SKM-1 treated with dmso at 0.1 percent for 144 hours (cell line): Measurements from ENCODE around the gene RAPGEF4.

Experiments
- DNase-seq: peaks from one replicate; lab custom pipeline; 2025; ENCODE audit not compliant: unreplicated experiment; lab: John Stamatoyannopoulos, UW

The RAPGEF4 gene

GRCh38 chr2:173056705-173057364 is 321.2 kb downstream of the RAPGEF4 start:
- DNase-seq = no peak

GRCh38 chr2:173058097-173058496 is 322.5 kb downstream of the RAPGEF4 start:
- no peak for DNase-seq

- no peak for DNase-seq
These were observed 323.0 kb downstream of the RAPGEF4 start for GRCh38 chr2:173058673-173059072.

DNA sequence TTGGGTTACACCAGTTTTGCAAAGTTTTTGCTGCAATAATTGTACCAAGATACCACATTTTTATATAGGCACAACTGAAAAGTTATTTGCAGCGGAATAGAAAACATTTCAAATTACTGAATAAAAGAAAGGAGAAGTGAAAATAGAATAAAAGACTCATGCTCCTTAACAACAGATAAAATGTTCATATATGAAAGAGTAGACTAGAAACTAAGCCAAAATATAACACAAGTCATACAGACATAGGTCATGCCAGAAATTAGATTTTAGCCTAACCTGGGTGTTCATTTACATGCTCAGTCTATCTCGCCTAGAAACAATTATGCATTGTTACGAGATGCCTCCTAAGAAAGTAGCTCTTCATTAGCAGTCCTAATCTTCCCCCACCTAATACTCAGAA is 323.6 kb downstream of the RAPGEF4 start:
- no peak for DNase-seq

- no peak for DNase-seq
These were observed 324.4 kb downstream of the RAPGEF4 start for GRCh38 chr2:173059971-173060461.

DNA sequence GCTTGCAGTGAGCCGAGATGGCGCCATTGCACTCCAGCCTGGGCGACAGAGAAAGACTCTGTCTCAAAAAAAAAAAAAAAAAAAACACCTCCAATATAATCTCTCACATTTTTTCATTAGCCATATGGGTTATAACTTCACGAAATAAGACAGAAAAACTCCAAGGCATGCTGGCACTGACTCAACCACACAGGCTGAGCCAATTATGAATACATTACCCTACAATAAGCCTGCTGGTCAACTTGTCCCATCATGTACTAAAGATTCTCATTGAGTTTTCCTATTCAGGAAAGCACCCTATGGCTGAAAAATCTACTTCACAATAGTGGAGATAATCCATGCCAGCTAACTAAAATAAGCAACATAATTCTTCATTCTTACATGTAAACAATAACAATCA is 327.2 kb downstream of the RAPGEF4 start:
- DNase-seq = no peak

DNA sequence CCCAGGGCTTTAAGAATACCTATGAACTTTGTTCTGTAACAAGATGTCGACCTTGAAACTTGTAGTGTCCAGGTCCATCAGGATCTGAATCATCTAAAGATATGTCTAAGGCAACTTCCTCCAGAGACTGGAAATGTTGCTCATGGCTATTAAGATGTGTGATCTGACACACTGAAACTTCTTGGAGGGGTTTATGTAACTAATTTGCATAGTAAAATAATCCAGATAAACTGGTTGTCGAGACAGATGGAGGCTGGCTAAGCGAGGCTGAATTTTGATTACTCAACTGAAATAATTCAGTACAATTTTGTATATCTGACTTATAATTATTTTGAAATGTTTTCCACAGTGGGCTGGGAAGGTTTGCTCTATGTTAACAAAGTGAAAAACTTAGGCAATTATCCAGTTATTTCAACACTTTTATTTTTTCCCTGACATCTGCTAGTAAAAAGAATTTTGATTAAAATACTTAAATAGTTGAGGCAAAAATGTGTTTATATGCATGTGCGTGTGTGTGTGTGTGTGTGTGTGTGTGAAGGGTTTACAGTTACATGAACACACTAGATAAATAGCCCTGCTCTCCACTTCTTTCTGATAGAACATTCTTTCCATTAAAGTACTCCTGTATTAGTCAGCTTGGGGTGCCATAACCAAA is 328.6 kb downstream of the RAPGEF4 start:
- DNase-seq = no peak

DNA sequence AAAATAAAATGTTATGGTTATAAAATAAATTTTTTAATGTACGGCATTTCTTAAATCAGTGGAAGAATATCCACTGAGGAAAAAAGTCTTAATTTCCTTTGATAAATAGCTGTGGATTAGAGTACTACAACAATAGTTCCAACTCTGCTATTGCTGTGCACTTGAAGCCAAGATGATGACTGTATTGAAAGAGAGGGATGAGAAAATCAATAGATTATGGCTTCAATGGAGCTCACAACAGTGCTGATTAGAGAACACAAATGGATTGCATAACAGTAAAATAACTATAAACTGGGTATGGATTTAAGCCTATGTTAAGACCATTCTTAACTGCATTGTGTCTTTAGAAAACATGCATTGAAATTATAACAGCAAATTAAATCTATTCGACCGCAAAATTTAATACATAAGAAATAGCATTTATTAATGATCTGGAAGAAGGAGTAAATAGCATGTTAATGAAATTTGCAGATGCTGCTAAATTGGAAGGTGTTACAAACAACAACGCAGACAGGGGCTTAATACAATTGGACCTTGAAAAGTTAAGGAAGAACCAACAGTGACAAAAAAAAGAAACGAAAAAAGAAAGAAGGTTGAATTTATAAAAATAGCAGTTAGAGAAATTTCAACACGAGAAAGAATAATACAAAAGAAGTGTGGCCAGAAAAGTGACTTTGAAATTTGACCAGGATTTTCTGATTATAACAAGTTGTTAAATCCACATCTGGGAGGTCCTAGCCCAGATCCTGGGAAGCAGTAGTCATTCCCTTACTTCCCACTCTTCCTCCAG is 331.4 kb downstream of the RAPGEF4 start:
- no peak for DNase-seq

GRCh38 chr2:173075056-173075780 is 339.6 kb downstream of the RAPGEF4 start:
- no peak for DNase-seq

DNA sequence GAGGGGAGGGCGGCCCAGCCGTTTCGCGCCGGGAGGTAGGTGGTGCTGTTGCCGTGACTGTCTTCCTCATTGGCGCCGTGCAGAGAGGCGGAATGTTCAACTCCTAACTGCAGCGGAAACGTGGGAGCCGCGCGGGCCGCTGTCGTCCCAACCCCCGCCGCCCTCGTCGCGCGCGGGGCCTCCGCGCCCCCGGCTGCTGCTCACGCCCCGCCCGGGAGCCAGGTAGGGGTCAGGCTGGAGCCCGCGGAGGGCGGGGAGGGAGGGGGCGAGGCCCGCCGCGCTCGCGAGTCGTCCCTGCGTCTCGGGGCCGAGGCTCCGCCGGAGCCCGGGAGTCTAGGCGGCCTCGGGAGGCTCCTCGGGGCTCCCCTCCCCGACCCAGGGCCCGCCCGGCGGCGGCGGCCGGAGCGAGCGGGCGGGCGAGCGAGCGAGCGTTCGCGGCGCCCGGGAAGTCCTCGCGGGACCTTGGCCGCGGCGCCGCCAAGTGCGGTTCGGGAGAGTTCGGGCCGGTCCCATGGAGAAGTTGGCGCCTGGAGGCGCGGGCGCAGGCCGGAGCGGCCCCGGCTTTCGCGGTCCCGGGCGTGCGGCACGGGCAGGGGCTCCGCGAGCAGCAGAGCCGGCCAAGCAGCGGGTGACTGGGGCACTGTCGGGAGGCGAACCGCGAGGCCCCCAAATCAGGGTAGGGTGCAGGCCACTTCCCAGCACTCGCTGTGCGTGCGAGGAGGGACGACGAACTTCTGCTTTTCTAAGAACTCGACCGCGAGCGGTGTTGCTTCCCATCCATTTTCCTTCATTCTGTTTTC is 340.3 kb downstream of the RAPGEF4 start, which contains the start of gene MAP3K20:
MAP3K20 (plus strand) TSS at position 66 of the 800 bp plus-strand sequence. CDS start 15,186 bp downstream, outside the sequence.
- peak; percentile 76 for DNase-seq

DNA sequence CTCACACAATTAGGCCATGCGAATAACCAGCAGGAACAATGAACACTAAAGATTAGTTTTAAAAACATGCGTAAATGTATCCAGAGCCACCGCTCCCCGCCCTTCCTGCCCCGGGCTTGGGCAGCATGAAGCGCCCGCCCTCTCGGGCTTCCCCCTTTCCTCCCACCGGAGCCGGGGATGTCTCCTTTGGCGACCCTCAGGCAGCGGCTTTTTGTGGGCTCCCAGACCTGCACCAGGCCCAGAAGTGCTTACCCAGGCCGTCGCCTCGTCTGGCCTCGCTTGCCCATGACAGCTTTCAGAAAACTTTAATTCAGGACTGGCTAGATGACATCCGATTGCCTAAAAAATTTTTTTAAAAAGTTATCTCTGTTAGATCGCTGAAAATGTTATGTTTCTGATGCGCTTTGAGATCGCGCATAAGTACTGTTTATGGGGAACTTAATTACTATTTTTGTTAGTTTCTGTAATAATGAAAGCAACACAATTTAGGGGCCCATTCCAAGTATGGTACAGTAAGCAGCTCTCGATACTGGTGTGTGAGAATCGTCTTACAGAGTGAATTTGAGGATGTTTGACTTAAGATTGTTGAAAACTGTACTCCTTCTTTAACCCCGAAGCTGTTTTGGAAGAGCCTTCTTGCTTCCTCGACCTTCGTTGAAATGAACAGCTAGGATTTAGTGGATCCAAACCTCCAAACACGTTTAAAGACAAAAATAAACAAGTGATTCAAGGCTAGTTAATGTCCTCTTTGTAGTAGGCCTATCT is 341.1 kb downstream of the RAPGEF4 start:
- peak; percentile 12 for DNase-seq

GRCh38 chr2:173077506-173078177 is 342.0 kb downstream of the RAPGEF4 start:
- no peak for DNase-seq

GRCh38 chr2:173079141-173079540 is 343.5 kb downstream of the RAPGEF4 start:
- DNase-seq = no peak

DNA sequence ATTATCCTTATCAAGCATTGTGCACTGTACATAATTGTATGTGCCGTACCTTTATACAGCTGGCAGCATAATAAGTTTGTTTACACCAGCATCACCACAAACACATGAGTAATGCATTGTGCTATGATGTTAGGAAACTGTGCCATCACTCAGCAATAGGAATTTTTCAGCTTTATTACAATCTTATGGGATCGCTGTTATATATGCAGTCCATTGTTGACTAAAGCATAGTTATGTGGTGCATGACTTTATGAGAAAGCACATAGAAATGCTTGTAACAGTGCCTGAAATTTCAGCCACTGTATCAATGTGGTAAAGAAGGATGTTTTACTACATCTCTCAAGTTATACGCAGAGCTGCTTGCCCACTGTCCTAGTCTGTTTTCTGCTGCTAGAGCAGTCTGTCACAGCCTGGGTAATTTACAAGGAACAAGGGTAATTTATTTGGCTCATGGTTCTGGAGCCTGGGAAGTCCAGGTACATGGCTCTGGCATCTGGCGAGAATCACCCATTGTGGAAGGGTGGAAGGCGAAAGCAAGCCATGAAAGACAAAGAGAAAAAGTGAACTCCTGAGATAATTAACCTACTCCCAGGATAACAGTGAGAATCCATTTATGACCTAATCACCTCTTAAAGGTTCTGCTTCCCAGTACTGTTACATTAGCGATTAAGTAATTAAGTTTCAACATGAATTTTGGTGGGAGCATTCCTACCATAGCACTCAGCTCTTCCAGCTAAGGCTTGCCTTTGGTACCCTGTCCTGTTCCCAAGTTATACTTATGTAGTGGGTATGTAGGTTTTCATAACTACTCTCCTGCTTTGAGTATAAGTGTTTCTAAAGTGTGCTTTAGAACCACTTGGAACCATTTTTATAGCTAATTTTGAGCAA is 344.6 kb downstream of the RAPGEF4 start:
- no peak for DNase-seq

DNA sequence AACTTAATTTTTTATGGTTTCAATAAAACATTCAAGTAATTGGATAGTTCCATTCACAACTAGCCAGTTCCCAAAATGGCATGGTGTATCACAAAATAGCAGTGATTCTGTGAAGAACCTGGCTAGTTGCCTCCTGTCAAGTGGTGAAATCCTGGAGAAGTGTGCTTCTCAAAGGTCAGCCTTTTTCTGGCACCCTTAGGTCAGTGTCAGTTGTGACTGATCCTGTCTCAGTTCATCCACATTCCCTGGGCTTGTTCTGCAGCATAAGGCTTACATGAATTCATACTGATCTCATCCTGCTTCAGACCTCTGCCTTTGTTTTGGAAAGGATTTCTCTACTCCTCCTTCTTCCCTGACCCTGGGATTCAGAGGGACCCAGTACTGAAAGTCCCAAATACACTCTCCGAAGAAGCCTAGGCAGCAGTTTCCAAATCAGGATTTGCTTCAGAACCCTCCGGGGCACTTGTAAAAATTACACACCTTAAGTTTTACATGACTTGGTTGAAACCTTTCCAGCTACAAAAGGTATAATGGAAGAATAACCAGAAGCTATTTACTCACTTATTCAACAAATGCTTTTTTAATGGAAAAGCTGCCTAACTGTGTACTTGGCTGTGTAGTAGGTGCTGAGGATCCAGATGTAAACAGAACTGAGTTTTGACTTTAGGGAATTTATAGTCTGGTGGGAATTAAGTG is 351.0 kb downstream of the RAPGEF4 start:
- no peak for DNase-seq

DNA sequence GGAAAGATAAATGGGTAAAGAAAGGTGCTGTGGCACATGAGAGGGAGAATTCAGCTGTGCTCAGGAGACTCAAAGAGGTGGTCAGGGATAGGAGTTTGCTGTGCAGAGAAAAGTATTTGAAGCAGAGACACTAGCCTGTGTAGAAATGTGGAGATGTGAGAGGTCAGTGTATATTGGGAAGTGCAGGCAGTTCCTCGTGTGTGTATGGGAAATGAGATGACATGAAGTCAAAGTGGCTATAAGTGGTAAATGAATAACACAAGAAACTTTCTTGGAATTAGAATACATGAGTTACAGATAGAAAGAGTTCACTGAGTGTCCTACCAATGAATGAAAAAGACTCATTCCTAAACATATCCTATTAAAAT is 351.6 kb downstream of the RAPGEF4 start:
- no peak for DNase-seq

DNA sequence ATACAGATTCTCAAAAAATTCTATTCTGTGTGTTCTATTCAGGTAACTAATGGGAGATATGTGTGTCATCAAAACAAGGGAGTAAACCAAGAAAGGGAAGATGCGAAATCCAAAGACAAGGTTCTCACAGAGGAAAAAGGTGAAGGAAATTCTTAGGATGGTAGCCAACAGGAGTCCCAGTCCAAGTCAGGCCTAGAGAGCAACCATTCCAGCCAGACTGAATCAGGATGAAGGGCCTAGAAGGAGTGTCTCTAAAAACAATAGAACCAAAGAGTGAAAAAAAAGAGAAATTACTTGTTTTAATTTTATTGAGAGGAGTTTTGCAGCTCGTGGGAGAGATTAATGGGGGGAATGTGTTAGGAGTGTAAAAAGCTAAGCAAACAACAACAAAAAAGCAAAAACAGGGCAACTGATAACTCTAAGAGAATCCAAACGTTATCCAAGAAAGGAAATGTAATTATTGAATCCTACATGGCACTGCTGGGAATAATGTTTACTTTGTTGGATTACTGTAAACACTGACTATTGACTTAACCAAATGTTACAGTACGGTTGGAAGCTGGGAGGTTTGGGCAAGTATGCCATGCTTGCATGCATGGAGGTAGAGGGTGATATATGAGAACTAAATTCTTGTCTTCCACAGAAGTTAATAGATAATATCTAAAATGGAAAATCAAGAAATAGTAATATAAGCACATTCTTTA is 352.3 kb downstream of the RAPGEF4 start:
- no peak for DNase-seq
